SU-DHL-6 (cell line): ENCODE results near the gene EIF4A3.

ENCODE experiments used
- EZH2phosphoT487 ChIP-seq: fragments of 200-600 bp; sonication (generic), shearing (Covaris generic); conservative IDR thresholded peaks from 2 replicates; pipeline ENCODE4 v1.6.1; 2018; ENCODE audit warnings: mild to moderate bottlenecking, antibody characterized with exemption, low read length, moderate library complexity, mixed read lengths
- TF ChIP-seq, protein P1 (sequence below): fragments of 200-600 bp; sonication (generic); IDR thresholded peaks from one replicate; pipeline ENCODE4 v1.5.1; 2017; ENCODE audit warnings: antibody characterized with exemption, mild to moderate bottlenecking, low read length, moderate library complexity; ENCODE audit not compliant: insufficient read depth, poor library complexity, severe bottlenecking

DNA sequence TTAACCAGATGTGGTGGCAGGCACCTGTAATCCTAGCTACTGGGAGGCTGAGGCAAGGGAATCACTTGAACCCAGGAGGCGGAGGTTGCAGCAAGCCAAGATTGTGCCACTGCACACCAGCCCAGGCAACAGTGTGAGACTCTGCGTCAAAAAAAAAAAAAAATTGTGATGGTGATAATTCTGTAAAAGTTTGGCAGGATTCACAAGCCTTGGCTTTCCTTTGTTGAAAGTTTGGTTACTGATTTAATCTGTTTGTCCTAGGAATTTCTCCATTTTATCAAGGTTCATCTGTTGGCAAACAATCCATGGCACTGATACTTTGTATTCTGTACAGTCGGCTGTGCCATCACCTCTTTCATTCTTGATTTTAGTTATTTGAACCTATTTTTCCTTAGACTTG lies 15.9 kb downstream of the EIF4A3 start:
- TF ChIP-seq, protein P1, sequence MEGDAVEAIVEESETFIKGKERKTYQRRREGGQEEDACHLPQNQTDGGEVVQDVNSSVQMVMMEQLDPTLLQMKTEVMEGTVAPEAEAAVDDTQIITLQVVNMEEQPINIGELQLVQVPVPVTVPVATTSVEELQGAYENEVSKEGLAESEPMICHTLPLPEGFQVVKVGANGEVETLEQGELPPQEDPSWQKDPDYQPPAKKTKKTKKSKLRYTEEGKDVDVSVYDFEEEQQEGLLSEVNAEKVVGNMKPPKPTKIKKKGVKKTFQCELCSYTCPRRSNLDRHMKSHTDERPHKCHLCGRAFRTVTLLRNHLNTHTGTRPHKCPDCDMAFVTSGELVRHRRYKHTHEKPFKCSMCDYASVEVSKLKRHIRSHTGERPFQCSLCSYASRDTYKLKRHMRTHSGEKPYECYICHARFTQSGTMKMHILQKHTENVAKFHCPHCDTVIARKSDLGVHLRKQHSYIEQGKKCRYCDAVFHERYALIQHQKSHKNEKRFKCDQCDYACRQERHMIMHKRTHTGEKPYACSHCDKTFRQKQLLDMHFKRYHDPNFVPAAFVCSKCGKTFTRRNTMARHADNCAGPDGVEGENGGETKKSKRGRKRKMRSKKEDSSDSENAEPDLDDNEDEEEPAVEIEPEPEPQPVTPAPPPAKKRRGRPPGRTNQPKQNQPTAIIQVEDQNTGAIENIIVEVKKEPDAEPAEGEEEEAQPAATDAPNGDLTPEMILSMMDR, result no peak
- TF ChIP-seq EZH2phosphoT487, result no peak
